AG09319 (cell line): ENCODE measurements around the gene DNAJB5.
"Not testable (repeated sequence)": the region's sequence is repeated elsewhere in the genome, so short reads cannot be mapped to it uniquely, and the experiment has no call there.

Experiments used
- DNase-seq: peaks from one replicate; pipeline ENCODE4 v3.0.0-alpha.2; 2010; ENCODE audit warnings: low read depth; ENCODE audit errors: extremely low read depth
- TF ChIP-seq, protein P1 (sequence below): IDR thresholded peaks from 2 replicates; pipeline ENCODE4 v1.5.1; 2011; ENCODE audit warnings: low read depth, mild to moderate bottlenecking, inconsistent platforms, low read length, moderate library complexity

Gene DNAJB5

GRCh38 chr9:35001803-35002502 lies 12.4 kb downstream of the DNAJB5 start:
- DNase-seq, result no peak
- TF ChIP-seq, protein P1, sequence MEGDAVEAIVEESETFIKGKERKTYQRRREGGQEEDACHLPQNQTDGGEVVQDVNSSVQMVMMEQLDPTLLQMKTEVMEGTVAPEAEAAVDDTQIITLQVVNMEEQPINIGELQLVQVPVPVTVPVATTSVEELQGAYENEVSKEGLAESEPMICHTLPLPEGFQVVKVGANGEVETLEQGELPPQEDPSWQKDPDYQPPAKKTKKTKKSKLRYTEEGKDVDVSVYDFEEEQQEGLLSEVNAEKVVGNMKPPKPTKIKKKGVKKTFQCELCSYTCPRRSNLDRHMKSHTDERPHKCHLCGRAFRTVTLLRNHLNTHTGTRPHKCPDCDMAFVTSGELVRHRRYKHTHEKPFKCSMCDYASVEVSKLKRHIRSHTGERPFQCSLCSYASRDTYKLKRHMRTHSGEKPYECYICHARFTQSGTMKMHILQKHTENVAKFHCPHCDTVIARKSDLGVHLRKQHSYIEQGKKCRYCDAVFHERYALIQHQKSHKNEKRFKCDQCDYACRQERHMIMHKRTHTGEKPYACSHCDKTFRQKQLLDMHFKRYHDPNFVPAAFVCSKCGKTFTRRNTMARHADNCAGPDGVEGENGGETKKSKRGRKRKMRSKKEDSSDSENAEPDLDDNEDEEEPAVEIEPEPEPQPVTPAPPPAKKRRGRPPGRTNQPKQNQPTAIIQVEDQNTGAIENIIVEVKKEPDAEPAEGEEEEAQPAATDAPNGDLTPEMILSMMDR, result no peak

GRCh38 chr9:35002623-35003022 lies 13.1 kb downstream of the DNAJB5 start:
- TF ChIP-seq, protein P1, result no peak
- DNase-seq, result no peak

- not testable (repeated sequence) for DNase-seq
Measured at GRCh38 chr9:35004299-35004698, 14.8 kb downstream of the DNAJB5 start.

DNA sequence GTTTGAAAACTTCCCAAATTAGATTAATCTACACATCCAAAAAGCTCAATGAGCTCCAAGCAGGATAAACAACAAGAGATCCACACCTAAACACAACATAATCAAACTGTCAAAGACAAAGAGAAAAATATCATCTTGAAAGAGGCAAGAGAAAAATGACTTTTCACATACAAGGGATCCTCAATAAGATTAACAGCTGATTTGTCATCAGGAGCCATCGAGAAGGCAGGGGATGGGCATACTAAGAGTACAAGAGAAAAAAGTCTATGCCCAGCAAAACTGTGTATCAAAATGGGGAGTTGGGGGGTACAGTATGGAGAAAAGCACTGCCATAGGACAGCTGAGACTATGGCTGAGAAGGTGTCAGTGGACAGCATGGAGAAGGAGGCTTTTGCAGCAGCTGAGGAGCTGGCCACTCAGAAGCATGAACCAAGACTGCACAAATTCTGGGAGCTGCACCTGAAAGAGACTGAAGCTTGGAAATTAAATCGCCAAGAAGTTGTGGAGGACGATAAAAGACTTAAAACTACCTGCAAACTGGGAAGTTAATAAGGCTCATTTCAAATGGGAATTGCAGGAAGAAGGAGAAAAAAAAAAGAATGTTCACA lies 20.9 kb downstream of the DNAJB5 start:
- TF ChIP-seq, protein P1, result no peak

GRCh38 chr9:35014517-35014916 lies 25.0 kb downstream of the DNAJB5 start:
- TF ChIP-seq, protein P1, result no peak
- no peak for DNase-seq

More for the DNA sequence above, 20.9 kb downstream of the DNAJB5 start:
- no peak for DNase-seq

DNA sequence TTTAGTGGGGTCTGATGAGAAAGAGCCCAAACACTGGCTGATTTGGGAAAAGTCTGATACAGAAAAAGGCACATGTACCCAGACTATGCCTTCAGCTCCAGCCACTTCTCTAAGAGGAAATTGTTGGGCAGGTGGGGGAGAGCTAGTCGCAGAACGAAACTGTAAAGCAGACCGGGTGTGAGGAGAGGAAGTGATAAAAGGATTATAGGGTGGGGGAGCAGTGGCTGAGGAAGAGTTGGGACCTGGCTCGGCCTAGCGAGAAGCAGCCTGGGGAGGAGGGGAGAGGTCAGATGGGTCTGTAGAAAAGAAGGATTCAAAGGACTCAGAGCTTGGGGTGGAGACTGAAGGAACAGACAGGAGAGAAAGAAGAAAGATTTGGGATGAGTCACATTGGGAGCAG lies 33.9 kb downstream of the DNAJB5 start:
- not testable (repeated sequence) for DNase-seq

DNA sequence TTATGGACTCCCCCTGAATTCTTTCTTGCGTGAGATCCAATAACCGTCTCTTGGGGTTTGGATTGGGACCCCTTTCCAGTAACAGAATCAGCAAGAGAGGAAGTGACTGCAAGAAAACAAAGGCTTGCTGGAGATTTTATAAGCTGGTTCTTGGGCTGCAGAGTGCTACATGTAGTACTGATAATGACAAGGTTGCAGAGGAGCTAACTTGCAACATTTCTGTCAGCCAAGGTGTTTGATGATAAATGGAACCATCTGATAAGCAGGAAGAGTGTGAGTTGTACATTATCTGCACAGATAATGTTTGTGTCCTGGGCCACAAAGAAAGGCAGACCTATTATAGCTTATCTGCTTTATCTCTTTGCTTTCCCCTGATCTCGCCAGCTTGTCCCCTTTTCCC lies 37.1 kb downstream of the DNAJB5 start:
- TF ChIP-seq, protein P1, result no peak
- no peak for DNase-seq

DNA sequence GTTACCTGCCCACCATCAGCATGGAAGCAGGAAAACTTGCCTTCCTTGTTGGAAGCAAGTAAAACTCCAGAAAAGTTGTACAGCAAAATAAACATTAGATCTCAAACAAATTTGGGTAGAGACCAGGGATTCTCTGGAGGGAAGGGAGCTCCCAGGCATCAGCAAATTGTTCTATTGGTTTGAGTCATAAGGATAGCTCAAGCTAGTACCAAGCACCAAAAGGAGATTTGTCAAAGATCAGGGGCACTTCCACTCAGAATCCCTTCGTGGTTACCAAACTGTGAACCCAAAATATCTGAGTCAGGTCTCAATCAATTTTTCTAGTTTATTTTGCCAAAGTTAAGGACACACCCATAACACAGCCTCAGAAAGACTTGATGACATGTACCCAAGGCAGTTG lies 37.8 kb downstream of the DNAJB5 start:
- TF ChIP-seq, protein P1, result no peak
- no peak for DNase-seq
